Activated T-helper 1 cell treated with anti-CD3 and anti-CD28 coated beads, Interleukin-2, amount 50 U/mL, for 16 hours (primary cell): ENCODE results near the gene ZDHHC5.
A peak's percentile ranks its signal among the peaks of the same experiment; 100 is the strongest.
"Not testable (repeated sequence)": the region's sequence is repeated elsewhere in the genome, so short reads cannot be mapped to it uniquely, and the experiment has no call there.

Experiments
- DNase-seq, 2 donors: peaks; one replicate each; pipeline ENCODE4 v3.0.0-alpha.2; 2020; ENCODE audit warnings: low read depth in 1 of 2, low spot score in 1 of 2

The ZDHHC5 gene

GRCh38 chr11:57716726-57717125 lies 48.8 kb downstream of the ZDHHC5 start:
- not testable (repeated sequence) for DNase-seq

- no peak for DNase-seq
Measured at GRCh38 chr11:57727185-57727584, 59.3 kb downstream of the ZDHHC5 start.

GRCh38 chr11:57728829-57729228 lies 60.9 kb downstream of the ZDHHC5 start:
- no peak for DNase-seq

- DNase-seq: no peak
Measured at GRCh38 chr11:57729479-57729878, 61.6 kb downstream of the ZDHHC5 start.

GRCh38 chr11:57732661-57733060 lies 64.7 kb downstream of the ZDHHC5 start:
- DNase-seq: no peak

- DNase-seq: no peak
Measured at GRCh38 chr11:57735619-57736298, 67.8 kb downstream of the ZDHHC5 start.

GRCh38 chr11:57741132-57742086 lies 73.5 kb downstream of the ZDHHC5 start, which contains the start of gene SELENOH:
SELENOH (plus strand) TSS chr11:57741491; CDS start chr11:57741596, 105 bp downstream.
- peak; percentile 82 to 90 for DNase-seq

- no peak for DNase-seq
Measured at GRCh38 chr11:57742087-57742452, 74.2 kb downstream of the ZDHHC5 start.

GRCh38 chr11:57744357-57744756 lies 76.4 kb downstream of the ZDHHC5 start:
- DNase-seq: no peak

- DNase-seq: no peak
Measured at GRCh38 chr11:57745206-57745605, 77.3 kb downstream of the ZDHHC5 start.

- DNase-seq: no peak
Measured at GRCh38 chr11:57746920-57747319, 79.0 kb downstream of the ZDHHC5 start.
